GM12874 (cell line): Measurements from ENCODE around the gene SSTR4.

Experiments used
- CTCF ChIP-seq: IDR thresholded peaks from 2 replicates; pipeline ENCODE4 v1.5.1; 2011; ENCODE audit warnings: low read depth, mild to moderate bottlenecking, control low read depth, low read length, moderate library complexity; ENCODE audit not compliant: insufficient read depth

SSTR4 gene

DNA sequence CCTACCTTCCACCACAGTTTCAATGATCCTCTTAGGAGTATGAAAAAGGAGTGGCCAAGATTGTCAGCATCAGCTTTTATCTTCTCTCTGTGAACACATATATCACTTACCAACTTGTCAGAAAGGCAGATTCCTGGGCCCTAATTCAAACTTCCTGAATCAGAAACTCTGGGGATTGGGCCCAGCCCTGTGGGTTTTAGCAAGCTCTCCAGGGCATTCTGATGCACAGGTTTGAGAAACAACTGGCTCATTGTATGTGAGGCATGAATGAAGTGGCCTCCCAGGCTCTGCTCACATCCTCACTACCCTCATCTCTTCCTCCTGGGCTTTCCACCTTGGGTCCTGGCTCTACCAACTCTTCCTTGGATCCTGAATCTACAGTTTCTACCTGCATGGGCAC, 27.5 kb downstream of the SSTR4 start:
- TF ChIP-seq CTCF: no peak

DNA sequence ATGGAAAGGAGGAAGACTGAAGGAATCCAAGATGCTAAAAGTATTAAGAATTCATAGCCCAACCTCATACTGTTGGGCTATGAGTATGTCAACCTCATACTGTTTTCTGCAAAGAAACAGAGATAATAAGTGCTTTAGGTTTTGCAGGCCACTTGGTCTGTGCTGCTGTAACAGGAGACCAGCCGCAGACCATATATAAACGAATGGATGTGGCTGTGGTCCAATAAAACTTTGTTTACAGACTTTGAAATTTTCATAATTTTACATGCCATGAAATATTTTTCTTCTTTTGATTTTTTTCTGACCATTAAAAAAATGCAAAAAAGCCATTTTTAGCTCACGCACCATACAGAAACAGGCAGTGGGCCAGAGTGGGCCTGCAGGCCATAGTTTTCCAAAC, 28.1 kb downstream of the SSTR4 start:
- TF ChIP-seq CTCF: no peak

- TF ChIP-seq CTCF: no peak
These were observed 28.5 kb downstream of the SSTR4 start for GRCh38 chr20:23063581-23063980.

- TF ChIP-seq CTCF: no peak
These were observed 30.4 kb downstream of the SSTR4 start for GRCh38 chr20:23065266-23066201.

DNA sequence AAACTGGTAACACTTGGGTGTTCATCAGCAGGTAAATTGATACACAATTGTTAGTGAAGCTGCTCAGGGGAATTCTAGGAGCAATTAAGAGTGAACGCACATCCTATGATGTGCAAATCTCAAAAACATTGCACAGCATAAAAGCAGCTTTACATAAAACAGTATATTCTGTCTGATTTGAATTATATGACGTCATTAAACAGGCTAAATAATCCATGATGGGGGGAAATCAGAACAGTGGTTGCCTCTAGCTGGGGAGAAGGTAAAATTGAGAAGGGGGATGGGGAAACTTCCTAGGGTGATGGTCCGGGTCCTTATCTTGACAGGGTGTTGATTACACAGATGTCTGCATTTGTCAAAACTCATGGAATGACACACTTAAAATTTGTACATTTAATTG, 31.7 kb downstream of the SSTR4 start:
- TF ChIP-seq CTCF: no peak

- no peak for TF ChIP-seq CTCF
These were observed 33.2 kb downstream of the SSTR4 start for GRCh38 chr20:23068283-23068682.

- TF ChIP-seq CTCF: no peak
These were observed 34.0 kb downstream of the SSTR4 start for GRCh38 chr20:23069108-23069507.
